Gastrocnemius medialis (tissue), 4 donors: ENCODE measurements around the gene CERS6. TPM values are rescaled to one million over a fixed set of nuclear protein-coding genes. Genes with fewer than 3 reads are reported as not detected.

ENCODE experiments used
- ATAC-seq, 2 donors: fragments of 150-250 bp; one replicate each; pipeline ENCODE4 v1.9.1; 2016
- DNase-seq, 2 donors: peaks; one replicate each; pipeline ENCODE4 v3.0.0-alpha.2; 2019
- H3K27ac ChIP-seq, 4 donors: fragments of 200-600 bp; sonication (generic); 1 replicate in 1 of 4; 2 replicates in 3 of 4; pipeline ENCODE4 v1.5.1; 2016 to 2018; ENCODE audit warnings: mild to moderate bottlenecking in 2 of 4, moderate library complexity in 1 of 4
- H3K27me3 ChIP-seq, 3 donors: fragments of 200-600 bp; sonication (generic) in 2 of 3; 1 replicate in 1 of 3; 2 replicates in 2 of 3; pipeline versions ENCODE4 v1.5.1 to v1.6.0; 2016 to 2019; ENCODE audit warnings: mild to moderate bottlenecking in 1 of 3, moderate library complexity in 1 of 3
- H3K36me3 ChIP-seq, 2 donors: fragments of 200-600 bp; sonication (generic) in 1 of 2; one replicate each; pipeline ENCODE4 v1.5.1; 2017 to 2018
- H3K4me1 ChIP-seq, 2 donors: fragments of 200-600 bp; sonication (generic) in 1 of 2; one replicate each; pipeline ENCODE4 v1.5.1; 2016 to 2017; ENCODE audit warnings: mild to moderate bottlenecking in 2 of 2
- H3K4me3 ChIP-seq, 4 donors: fragments of 200-600 bp; sonication (generic) in 3 of 4; 1 replicate in 1 of 4; 2 replicates in 3 of 4; pipeline ENCODE4 v1.5.1; 2016 to 2019; ENCODE audit warnings: mild to moderate bottlenecking in 2 of 4
- H3K9me3 ChIP-seq, 3 donors: fragments of 200-600 bp; sonication (generic) in 2 of 3; 1 replicate in 1 of 3; 2 replicates in 2 of 3; pipeline ENCODE4 v1.5.1; 2016 to 2019
- CTCF ChIP-seq, 5 experiments: fragments of 450-650 bp in 3 of 5; fragments of 200-600 bp in 2 of 5; sonication (generic) in 2 of 5; IDR thresholded peaks in 4 of 5; conservative IDR thresholded peaks in 1 of 5; 1 replicate in 4 of 5; 2 replicates in 1 of 5; pipeline ENCODE4 v1.5.1; 2016 to 2019; ENCODE audit warnings: antibody characterized with exemption in 5 of 5, mild to moderate bottlenecking in 3 of 5, moderate library complexity in 3 of 5
- POLR2A ChIP-seq, 2 donors: fragments of 450-650 bp; IDR thresholded peaks; one replicate each; pipeline ENCODE4 v1.6.1; 2017; ENCODE audit warnings: antibody characterized with exemption in 2 of 2, mild to moderate bottlenecking in 2 of 2, moderate library complexity in 2 of 2
- in situ Hi-C, 4 donors: fragments of 200-750 bp; cut with MboI; loops; one replicate each; pipeline versions ENCODE4 v1.15.0 to v1.8.0; 2017; ENCODE audit warnings: low sequenced_read_pairs in 4 of 4
- intact Hi-C: fragments of 100-400 bp; cut with DNase I; formaldehyde crosslinking; loops from one replicate; pipeline ENCODE4 v1.15.1; 2023; ENCODE audit warnings: low total_unique reads
- total RNA-seq, 4 donors: library from RNA; depleted of rRNA; stranded (reverse); fragments of >200 nt; gene quantifications; one replicate each; pipeline versions ENCODE4 v1.1.0 to v1.2.3, GENCODE V29; 2016

Gene CERS6
- total RNA-seq, 4 donors from 2014 or later, result 11.9 to 18.0 (median 14.7) TPM

DNA sequence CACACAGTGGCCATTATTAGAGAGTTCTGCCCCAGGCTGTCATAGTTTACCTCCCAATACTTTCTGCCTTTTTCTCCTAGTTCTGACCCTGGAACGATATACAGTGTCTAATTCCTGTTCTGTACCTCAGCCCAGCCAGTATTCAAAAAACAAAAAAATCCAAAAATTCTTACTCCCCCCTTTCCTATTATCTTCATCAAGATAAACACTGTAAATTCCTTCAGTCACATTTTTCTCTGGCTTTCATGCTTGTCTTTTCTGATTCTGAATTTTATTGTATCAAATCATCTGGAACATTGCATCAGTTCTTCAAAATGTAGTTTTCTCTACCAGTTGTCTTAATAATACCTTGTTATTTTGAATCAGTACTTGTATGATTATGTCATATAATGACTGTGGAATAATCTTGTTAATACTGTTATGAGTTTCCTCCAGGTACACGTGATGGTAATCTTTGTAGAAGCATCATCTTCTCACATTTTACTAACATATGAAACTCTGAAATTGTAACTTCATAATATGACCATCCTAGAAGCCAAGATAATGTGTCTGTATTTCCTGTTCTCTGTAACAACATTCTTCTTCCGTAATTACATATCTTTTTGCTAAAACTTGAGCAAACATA is 267.3 kb downstream of the CERS6 start:
- H3K9me3 ChIP-seq, result no peaks in the 10 kb centered on the region
- TF ChIP-seq CTCF (IDR thresholded peaks at IDR 0.05 in 4 of 5, conservative IDR thresholded peaks at IDR 0.05 in 1 of 5) (no peak), POLR2A (IDR thresholded peaks at IDR 0.05) (no peak)
- peak in 1 of 2 donors; percentile 12 for ATAC-seq
- no peak overlapping the region for H3K4me3 ChIP-seq
- H3K27ac ChIP-seq, result no peak overlapping the region
- H3K4me1 ChIP-seq, result peaks cover 0 to 12% of the 10 kb centered on the region in 2 donors
- intact Hi-C loops, result no loop called here
- in situ Hi-C loops, result no loop called here
- no peaks in the 10 kb centered on the region for H3K27me3 ChIP-seq
- DNase-seq, result no peak
- H3K36me3 ChIP-seq, result no peaks in the 10 kb centered on the region

- no peak for ATAC-seq
- Histone ChIP-seq H3K36me3 (no peaks in the 10 kb centered on the region), H3K9me3 (no peaks in the 10 kb centered on the region), H3K4me1 (peaks cover 0 to 15% of the 10 kb centered on the region in 2 donors), H3K27ac (no peak overlapping the region), H3K4me3 (no peak overlapping the region), H3K27me3 (no peaks in the 10 kb centered on the region)
- in situ Hi-C loops (no loop called here), intact Hi-C loops (no loop called here)
- DNase-seq, result no peak
- TF ChIP-seq POLR2A (IDR thresholded peaks at IDR 0.05) (no peak), CTCF (IDR thresholded peaks at IDR 0.05 in 4 of 5, conservative IDR thresholded peaks at IDR 0.05 in 1 of 5) (no peak)
These were observed 270.3 kb downstream of the CERS6 start for GRCh38 chr2:168726375-168726774.

GRCh38 chr2:168727904-168728470 is 271.9 kb downstream of the CERS6 start:
- DNase-seq, result no peak
- H3K9me3 ChIP-seq, result no peaks in the 10 kb centered on the region
- TF ChIP-seq POLR2A (IDR thresholded peaks at IDR 0.05) (no peak), CTCF (IDR thresholded peaks at IDR 0.05 in 4 of 5, conservative IDR thresholded peaks at IDR 0.05 in 1 of 5) (no peak)
- ATAC-seq, result no peak
- no peak overlapping the region for H3K4me3 ChIP-seq
- peaks cover 0 to 5% of the 10 kb centered on the region in 2 donors for H3K4me1 ChIP-seq
- H3K27ac ChIP-seq, result no peak overlapping the region
- in situ Hi-C loops (no loop called here), intact Hi-C loops (no loop called here)
- H3K27me3 ChIP-seq, result no peaks in the 10 kb centered on the region
- H3K36me3 ChIP-seq, result no peaks in the 10 kb centered on the region

GRCh38 chr2:168729455-168729854 is 273.4 kb downstream of the CERS6 start:
- H3K27me3 ChIP-seq, result no peaks in the 10 kb centered on the region
- ATAC-seq, result no peak
- H3K4me3 ChIP-seq, result no peak overlapping the region
- intact Hi-C loops (no loop called here), in situ Hi-C loops (no loop called here)
- no peak for DNase-seq
- H3K27ac ChIP-seq, result no peak overlapping the region
- TF ChIP-seq CTCF (IDR thresholded peaks at IDR 0.05 in 4 of 5, conservative IDR thresholded peaks at IDR 0.05 in 1 of 5) (no peak), POLR2A (IDR thresholded peaks at IDR 0.05) (no peak)
- no peaks in the 10 kb centered on the region for H3K36me3 ChIP-seq
- H3K9me3 ChIP-seq, result no peaks in the 10 kb centered on the region
- H3K4me1 ChIP-seq, result peaks cover 9 to 15% of the 10 kb centered on the region in 2 donors
